ENCODE measurements around the gene C16orf87.

The C16orf87 gene

DNA sequence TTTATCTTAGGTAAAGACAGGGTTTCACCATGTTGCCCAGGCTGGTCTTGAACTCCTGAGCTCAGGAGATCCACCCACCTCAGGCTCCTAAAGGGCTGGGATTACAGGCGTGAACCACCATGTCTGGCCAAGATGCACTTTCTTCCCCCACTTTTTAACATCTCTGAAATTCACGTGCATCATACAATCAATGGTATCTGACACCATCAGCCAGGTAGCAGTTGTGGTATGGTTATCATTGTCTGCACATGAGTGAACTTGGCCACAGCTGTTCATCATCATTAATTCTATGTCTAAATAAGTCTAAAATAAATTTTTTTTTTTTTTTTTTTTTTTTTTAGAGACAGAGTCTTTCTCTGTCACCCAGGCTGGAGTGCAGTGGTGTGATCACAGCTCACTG is 48.7 kb downstream of the C16orf87 start:
- H3K4me1 ChIP-seq (ENCODE audit: control insufficient read depth, insufficient read depth, low read length) = no peaks in the 10 kb centered on the region
- no peak overlapping the region for H3K4me3 ChIP-seq (ENCODE audit: low read length in 2 of 2)
- H3K9me3 ChIP-seq (ENCODE audit: control insufficient read depth in 2 of 2, low read length in 2 of 2) = no peaks in the 10 kb centered on the region
- no peak overlapping the region for H3K9ac ChIP-seq (ENCODE audit: low read length in 2 of 2)
- H3K36me3 ChIP-seq (ENCODE audit: control insufficient read depth in 2 of 2, insufficient read depth in 2 of 2, low read length in 2 of 2) = no peaks in the 10 kb centered on the region
- H3K27ac ChIP-seq (ENCODE audit: low read length) = no peak overlapping the region
- no peaks in the 10 kb centered on the region for H3K27me3 ChIP-seq (ENCODE audit: control insufficient read depth in 1 of 2, insufficient read depth in 2 of 2, low read length in 2 of 2)

GRCh38 chr16:46777804-46778203 is 53.2 kb downstream of the C16orf87 start:
- Histone ChIP-seq H3K9ac (ENCODE audit: low read length in 2 of 2) (no peak overlapping the region), H3K27me3 (ENCODE audit: control insufficient read depth in 1 of 2, insufficient read depth in 2 of 2, low read length in 2 of 2) (no peaks in the 10 kb centered on the region), H3K27ac (ENCODE audit: low read length) (no peak overlapping the region), H3K4me1 (ENCODE audit: control insufficient read depth, insufficient read depth, low read length) (no peaks in the 10 kb centered on the region), H3K4me3 (ENCODE audit: low read length in 2 of 2) (no peak overlapping the region), H3K36me3 (ENCODE audit: control insufficient read depth in 2 of 2, insufficient read depth in 2 of 2, low read length in 2 of 2) (no peaks in the 10 kb centered on the region), H3K9me3 (ENCODE audit: control insufficient read depth in 2 of 2, low read length in 2 of 2) (no peaks in the 10 kb centered on the region)

DNA sequence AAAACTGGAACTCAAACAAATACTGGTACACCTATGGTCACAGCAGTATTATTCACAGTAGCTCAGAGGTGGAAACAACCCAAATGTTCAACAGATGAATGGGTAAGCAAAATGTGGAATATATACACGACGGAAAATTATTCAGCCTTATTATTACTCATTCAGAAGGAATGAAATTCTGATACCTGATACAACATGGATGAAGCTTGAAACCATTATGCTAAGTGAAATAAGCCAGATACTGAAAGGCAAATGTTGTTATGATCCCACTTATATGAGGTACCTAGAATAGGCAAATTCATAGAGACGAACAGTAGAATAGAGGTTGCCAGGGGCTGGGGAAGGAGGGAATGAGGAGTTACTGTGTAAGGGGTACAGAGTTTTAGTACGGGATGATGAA is 55.8 kb downstream of the C16orf87 start:
- H3K4me3 ChIP-seq (ENCODE audit: low read length in 2 of 2) = no peak overlapping the region
- no peaks in the 10 kb centered on the region for H3K4me1 ChIP-seq (ENCODE audit: control insufficient read depth, insufficient read depth, low read length)
- H3K9ac ChIP-seq (ENCODE audit: low read length in 2 of 2) = no peak overlapping the region
- no peaks in the 10 kb centered on the region for H3K9me3 ChIP-seq (ENCODE audit: control insufficient read depth in 2 of 2, low read length in 2 of 2)
- no peaks in the 10 kb centered on the region for H3K36me3 ChIP-seq (ENCODE audit: control insufficient read depth in 2 of 2, insufficient read depth in 2 of 2, low read length in 2 of 2)
- H3K27ac ChIP-seq (ENCODE audit: low read length) = no peak overlapping the region
- H3K27me3 ChIP-seq (ENCODE audit: control insufficient read depth in 1 of 2, insufficient read depth in 2 of 2, low read length in 2 of 2) = no peaks in the 10 kb centered on the region

DNA sequence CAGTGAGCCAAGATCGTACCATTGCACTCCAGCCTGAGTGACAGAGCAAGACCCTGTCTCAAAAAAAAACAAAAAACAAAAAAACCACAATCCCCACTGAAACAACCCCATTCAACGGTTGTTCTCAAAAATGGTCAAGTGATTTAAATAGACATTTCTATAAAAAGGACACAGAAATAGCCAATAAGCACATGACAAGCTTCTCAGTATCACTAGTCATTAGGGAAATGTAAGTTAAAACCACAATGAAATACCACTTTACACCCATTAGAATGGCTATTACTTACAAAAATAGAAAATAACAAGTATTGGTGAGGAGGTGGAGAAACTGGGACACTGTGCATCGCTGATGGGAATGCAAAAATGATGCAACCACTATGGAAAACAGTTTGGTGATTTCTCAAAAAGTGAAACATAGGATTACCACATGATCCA is 56.2 kb downstream of the C16orf87 start:
- H3K9ac ChIP-seq (ENCODE audit: low read length in 2 of 2) = no peak overlapping the region
- H3K9me3 ChIP-seq (ENCODE audit: control insufficient read depth in 2 of 2, low read length in 2 of 2) = no peaks in the 10 kb centered on the region
- no peaks in the 10 kb centered on the region for H3K4me1 ChIP-seq (ENCODE audit: control insufficient read depth, insufficient read depth, low read length)
- H3K27me3 ChIP-seq (ENCODE audit: control insufficient read depth in 1 of 2, insufficient read depth in 2 of 2, low read length in 2 of 2) = no peaks in the 10 kb centered on the region
- H3K36me3 ChIP-seq (ENCODE audit: control insufficient read depth in 2 of 2, insufficient read depth in 2 of 2, low read length in 2 of 2) = no peaks in the 10 kb centered on the region
- no peak overlapping the region for H3K4me3 ChIP-seq (ENCODE audit: low read length in 2 of 2)
- H3K27ac ChIP-seq (ENCODE audit: low read length) = no peak overlapping the region

- Histone ChIP-seq H3K4me3 (ENCODE audit: low read length in 2 of 2) (no peak overlapping the region), H3K4me1 (ENCODE audit: control insufficient read depth, insufficient read depth, low read length) (no peaks in the 10 kb centered on the region), H3K9me3 (ENCODE audit: control insufficient read depth in 2 of 2, low read length in 2 of 2) (no peaks in the 10 kb centered on the region), H3K9ac (ENCODE audit: low read length in 2 of 2) (no peak overlapping the region), H3K36me3 (ENCODE audit: control insufficient read depth in 2 of 2, insufficient read depth in 2 of 2, low read length in 2 of 2) (no peaks in the 10 kb centered on the region), H3K27me3 (ENCODE audit: control insufficient read depth in 1 of 2, insufficient read depth in 2 of 2, low read length in 2 of 2) (no peaks in the 10 kb centered on the region), H3K27ac (ENCODE audit: low read length) (no peak overlapping the region)
Observed at GRCh38 chr16:46772463-46772862, 58.5 kb downstream of the C16orf87 start.

DNA sequence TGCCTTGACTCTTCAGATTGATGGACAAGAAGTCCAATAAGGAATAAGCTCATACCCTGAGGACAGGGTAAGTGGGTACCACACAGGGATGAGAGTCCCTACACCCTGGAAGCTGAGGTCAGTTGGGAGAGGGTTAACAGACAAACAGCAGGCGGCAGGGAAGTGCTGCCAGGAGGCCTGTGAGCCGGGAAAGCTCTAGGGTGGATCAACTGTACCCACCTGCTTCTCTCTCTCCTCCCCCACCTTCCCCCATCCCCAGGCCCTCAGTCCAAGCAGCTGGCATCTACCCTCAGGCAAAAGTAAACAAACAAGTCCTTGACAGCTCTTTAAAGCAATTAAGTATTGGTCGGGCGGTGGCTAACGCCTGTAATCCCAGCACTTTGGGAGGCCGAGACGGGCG is 62.2 kb downstream of the C16orf87 start:
- H3K4me3 ChIP-seq (ENCODE audit: low read length in 2 of 2) = no peak overlapping the region
- H3K9ac ChIP-seq (ENCODE audit: low read length in 2 of 2) = no peak overlapping the region
- no peaks in the 10 kb centered on the region for H3K9me3 ChIP-seq (ENCODE audit: control insufficient read depth in 2 of 2, low read length in 2 of 2)
- H3K36me3 ChIP-seq (ENCODE audit: control insufficient read depth in 2 of 2, insufficient read depth in 2 of 2, low read length in 2 of 2) = no peaks in the 10 kb centered on the region
- no peak overlapping the region for H3K27ac ChIP-seq (ENCODE audit: low read length)
- no peaks in the 10 kb centered on the region for H3K27me3 ChIP-seq (ENCODE audit: control insufficient read depth in 1 of 2, insufficient read depth in 2 of 2, low read length in 2 of 2)
- H3K4me1 ChIP-seq (ENCODE audit: control insufficient read depth, insufficient read depth, low read length) = no peaks in the 10 kb centered on the region

GRCh38 chr16:46765050-46765449 is 65.9 kb downstream of the C16orf87 start:
- Histone ChIP-seq H3K9ac (ENCODE audit: low read length in 2 of 2) (no peak overlapping the region), H3K4me1 (ENCODE audit: control insufficient read depth, insufficient read depth, low read length) (no peaks in the 10 kb centered on the region), H3K27me3 (ENCODE audit: control insufficient read depth in 1 of 2, insufficient read depth in 2 of 2, low read length in 2 of 2) (peaks cover under 1 to 4% of the 10 kb centered on the region in 2 donors), H3K4me3 (ENCODE audit: low read length in 2 of 2) (no peak overlapping the region), H3K9me3 (ENCODE audit: control insufficient read depth in 2 of 2, low read length in 2 of 2) (no peaks in the 10 kb centered on the region), H3K36me3 (ENCODE audit: control insufficient read depth in 2 of 2, insufficient read depth in 2 of 2, low read length in 2 of 2) (no peaks in the 10 kb centered on the region), H3K27ac (ENCODE audit: low read length) (no peak overlapping the region)

DNA sequence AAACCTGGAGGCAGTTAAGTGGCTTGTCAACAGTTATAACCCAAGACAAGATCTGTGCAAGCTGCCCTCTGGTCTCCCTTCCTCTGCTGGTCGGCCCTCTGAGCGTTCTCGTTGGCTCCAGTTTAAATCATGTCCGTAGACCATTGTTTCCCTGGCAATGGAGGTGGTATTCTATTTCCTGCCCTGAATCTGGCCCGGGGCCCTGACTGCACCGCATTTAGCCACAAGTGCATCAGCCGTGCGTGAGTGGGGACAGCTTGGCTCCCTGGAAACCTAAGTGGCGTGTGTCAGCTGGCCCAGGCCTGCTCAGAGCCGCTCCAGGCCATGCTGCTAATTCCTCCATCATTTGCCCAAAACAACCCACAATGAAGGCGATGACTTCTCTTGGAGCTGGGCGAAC is 67.8 kb downstream of the C16orf87 start:
- Histone ChIP-seq H3K9me3 (ENCODE audit: control insufficient read depth in 2 of 2, low read length in 2 of 2) (no peaks in the 10 kb centered on the region), H3K9ac (ENCODE audit: low read length in 2 of 2) (no peak overlapping the region), H3K27me3 (ENCODE audit: control insufficient read depth in 1 of 2, insufficient read depth in 2 of 2, low read length in 2 of 2) (peaks cover 9 to 13% of the 10 kb centered on the region in 2 donors), H3K4me1 (ENCODE audit: control insufficient read depth, insufficient read depth, low read length) (no peaks in the 10 kb centered on the region), H3K36me3 (ENCODE audit: control insufficient read depth in 2 of 2, insufficient read depth in 2 of 2, low read length in 2 of 2) (no peaks in the 10 kb centered on the region), H3K27ac (ENCODE audit: low read length) (no peak overlapping the region), H3K4me3 (ENCODE audit: low read length in 2 of 2) (no peak overlapping the region)

DNA sequence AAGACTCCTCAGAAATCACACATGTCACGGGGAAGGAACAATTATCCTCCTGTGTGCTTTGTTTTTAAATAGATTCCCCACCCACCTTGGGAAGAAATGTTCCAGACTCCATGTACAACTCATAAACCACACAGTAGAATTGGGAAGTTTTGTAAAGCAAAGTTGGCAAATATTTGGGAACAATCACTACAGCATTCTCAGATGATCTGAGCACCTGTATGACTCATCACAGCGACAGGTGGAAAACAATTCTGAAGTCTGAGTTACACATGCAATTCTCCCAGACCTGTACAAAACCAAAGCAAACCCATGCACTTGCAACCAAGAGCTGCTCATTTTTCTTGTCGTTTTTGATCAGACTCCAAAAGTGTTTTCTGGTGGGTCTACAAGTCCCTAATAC is 68.4 kb downstream of the C16orf87 start:
- Histone ChIP-seq H3K27me3 (ENCODE audit: control insufficient read depth in 1 of 2, insufficient read depth in 2 of 2, low read length in 2 of 2) (peaks cover 12 to 17% of the 10 kb centered on the region in 2 donors), H3K9ac (ENCODE audit: low read length in 2 of 2) (no peak overlapping the region), H3K9me3 (ENCODE audit: control insufficient read depth in 2 of 2, low read length in 2 of 2) (no peaks in the 10 kb centered on the region), H3K4me1 (ENCODE audit: control insufficient read depth, insufficient read depth, low read length) (peaks cover 3% of the 10 kb centered on the region), H3K4me3 (ENCODE audit: low read length in 2 of 2) (no peak overlapping the region), H3K27ac (ENCODE audit: low read length) (no peak overlapping the region), H3K36me3 (ENCODE audit: control insufficient read depth in 2 of 2, insufficient read depth in 2 of 2, low read length in 2 of 2) (no peaks in the 10 kb centered on the region)

DNA sequence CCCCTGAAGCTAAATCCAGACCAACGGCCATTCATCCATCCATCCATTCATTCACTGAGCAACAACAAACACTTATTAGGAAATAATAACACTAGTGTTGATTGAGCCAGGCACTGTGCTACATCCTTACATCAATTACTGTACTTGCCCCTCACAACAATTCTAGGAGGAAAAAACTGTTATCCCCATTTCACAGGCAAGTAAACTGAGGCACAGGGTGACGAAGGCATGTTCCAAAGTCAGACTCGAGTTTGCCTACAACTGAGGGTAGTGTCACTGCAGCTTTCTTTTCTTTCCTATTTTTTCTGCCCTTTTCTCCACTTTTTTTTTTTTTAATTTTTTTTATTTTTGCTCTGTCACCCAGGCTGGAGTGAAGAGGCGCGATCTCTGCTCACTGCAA is 71.7 kb downstream of the C16orf87 start:
- Histone ChIP-seq H3K27ac (ENCODE audit: low read length) (no peak overlapping the region), H3K4me3 (ENCODE audit: low read length in 2 of 2) (no peak overlapping the region), H3K9ac (ENCODE audit: low read length in 2 of 2) (no peak overlapping the region), H3K9me3 (ENCODE audit: control insufficient read depth in 2 of 2, low read length in 2 of 2) (no peaks in the 10 kb centered on the region), H3K27me3 (ENCODE audit: control insufficient read depth in 1 of 2, insufficient read depth in 2 of 2, low read length in 2 of 2) (peaks cover 19 to 26% of the 10 kb centered on the region in 2 donors), H3K4me1 (ENCODE audit: control insufficient read depth, insufficient read depth, low read length) (peaks cover 6% of the 10 kb centered on the region), H3K36me3 (ENCODE audit: control insufficient read depth in 2 of 2, insufficient read depth in 2 of 2, low read length in 2 of 2) (no peaks in the 10 kb centered on the region)

GRCh38 chr16:46757339-46758050 is 73.5 kb downstream of the C16orf87 start:
- H3K27me3 ChIP-seq (ENCODE audit: control insufficient read depth in 1 of 2, insufficient read depth in 2 of 2, low read length in 2 of 2) = peaks cover 19 to 26% of the 10 kb centered on the region in 2 donors
- no peak overlapping the region for H3K27ac ChIP-seq (ENCODE audit: low read length)
- H3K4me1 ChIP-seq (ENCODE audit: control insufficient read depth, insufficient read depth, low read length) = peaks cover 6% of the 10 kb centered on the region
- no peak overlapping the region for H3K9ac ChIP-seq (ENCODE audit: low read length in 2 of 2)
- no peaks in the 10 kb centered on the region for H3K9me3 ChIP-seq (ENCODE audit: control insufficient read depth in 2 of 2, low read length in 2 of 2)
- H3K36me3 ChIP-seq (ENCODE audit: control insufficient read depth in 2 of 2, insufficient read depth in 2 of 2, low read length in 2 of 2) = no peaks in the 10 kb centered on the region
- H3K4me3 ChIP-seq (ENCODE audit: low read length in 2 of 2) = no peak overlapping the region
